Kasumi-1 (cell line): ENCODE measurements around the gene ZNRF4.

Source experiments
- DNase-seq, 2 experiments: peaks; one replicate each; lab custom pipeline; 2025; lab: John Stamatoyannopoulos, UW

The ZNRF4 gene

DNA sequence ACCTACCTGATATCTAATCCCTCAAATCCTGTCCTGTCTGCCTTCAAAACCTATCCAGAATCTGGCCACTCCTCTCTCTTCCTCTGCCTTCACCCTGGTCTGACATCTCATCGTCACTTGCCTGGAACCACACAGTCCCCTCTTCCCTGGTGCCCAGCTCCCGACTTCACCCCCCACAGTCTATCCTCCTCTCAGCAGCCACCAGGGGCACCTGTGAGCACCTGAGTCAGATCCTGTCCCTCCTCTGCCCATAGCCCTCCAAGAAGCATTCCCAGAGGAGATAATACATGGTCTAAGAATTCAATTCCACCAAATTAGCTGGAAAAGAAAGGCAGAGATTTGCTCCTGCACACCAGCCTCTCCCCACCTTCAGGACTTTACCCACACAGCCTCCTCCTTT, 48.9 kb downstream of the ZNRF4 start:
- DNase-seq: no peak
